ENCODE data around the gene ARHGEF7.

- TF ChIP-seq POLR2A (IDR thresholded peaks at IDR 0.05; ENCODE audit: low read depth, low read length), result no peak
- no peak for TF ChIP-seq TAF1 (IDR thresholded peaks at IDR 0.05; ENCODE audit: borderline replicate concordance, low read depth, low read length)
Measured at GRCh38 chr13:111090169-111090568, 24.9 kb upstream of the ARHGEF7 start.
